ENCODE measurements around the gene ZNF605. TPM values are rescaled to one million over a fixed set of nuclear protein-coding genes. Genes with fewer than 3 reads are reported as not detected.
"Not testable (repeated sequence)": the region's sequence is repeated elsewhere in the genome, so short reads cannot be mapped to it uniquely, and the experiment has no call there.

ZNF605 gene
- total RNA-seq, 4 donors from 2014 or later: 22.6 to 26.1 (median 24.1) TPM

DNA sequence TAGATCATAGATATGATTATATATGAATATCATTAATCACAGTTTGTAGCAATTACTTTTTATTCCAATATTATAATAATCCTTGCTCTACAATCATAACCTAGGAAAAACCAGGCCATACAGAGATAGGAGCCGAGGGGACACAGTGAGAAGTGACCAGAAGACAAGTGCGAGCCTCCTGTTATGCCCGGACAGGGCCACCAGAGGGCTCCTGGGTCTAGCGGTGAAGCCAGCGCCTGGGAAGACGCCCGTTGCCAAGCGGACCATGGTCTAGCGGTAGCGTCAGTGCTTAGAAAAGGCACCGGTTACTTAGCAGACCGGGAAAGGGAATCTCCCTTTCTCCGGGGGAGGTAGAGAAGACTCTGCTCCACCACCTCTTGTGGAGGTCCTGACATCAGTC lies 20.8 kb upstream of the ZNF605 start:
- H3K4me1 ChIP-seq; H3K9me3 ChIP-seq; intact Hi-C loops (cut with DNase I); H3K27me3 ChIP-seq; H3K27ac ChIP-seq; H3K4me3 ChIP-seq (replicated peaks in 1 of 3); H3K36me3 ChIP-seq: not testable (repeated sequence)
- 25 to 40% methylated on average over 13 of the region's 13 CpGs for WGBS, 2 donors
- peak; percentile 78 to 79 for DNase-seq
- peak in 5 of 6 experiments; percentile 27 to 71 (median 54) for TF ChIP-seq CTCF (IDR thresholded peaks at IDR 0.05)

GRCh38 chr12:132972374-132972773 lies 16.3 kb upstream of the ZNF605 start:
- Histone ChIP-seq H3K4me3 (replicated peaks in 1 of 3) (no peak overlapping the region), H3K9me3 (no peaks in the 10 kb centered on the region), H3K36me3 (no peaks in the 10 kb centered on the region), H3K27me3 (no peaks in the 10 kb centered on the region), H3K27ac (no peak overlapping the region), H3K4me1 (no peaks in the 10 kb centered on the region)
- DNase-seq: no peak
- no peak for TF ChIP-seq CTCF (IDR thresholded peaks at IDR 0.05)
- no peak for TF ChIP-seq POLR2A (IDR thresholded peaks at IDR 0.05)
- intact Hi-C loops (cut with DNase I): no loop called here
- 73 to 82% methylated on average over 1 of the region's 1 CpG for WGBS, 2 donors

GRCh38 chr12:132967736-132968135 lies 11.6 kb upstream of the ZNF605 start:
- 94 to 98% methylated on average over 14 to 18 of the region's 21 CpGs for WGBS, 2 donors
- H3K4me3 ChIP-seq (replicated peaks in 1 of 3): no peak overlapping the region
- DNase-seq: no peak
- no peaks in the 10 kb centered on the region for H3K36me3 ChIP-seq
- no peak for TF ChIP-seq POLR2A (IDR thresholded peaks at IDR 0.05)
- TF ChIP-seq CTCF (IDR thresholded peaks at IDR 0.05): no peak
- no peak overlapping the region for H3K27ac ChIP-seq
- intact Hi-C loops (cut with DNase I): no loop called here
- H3K9me3 ChIP-seq: no peaks in the 10 kb centered on the region
- no peaks in the 10 kb centered on the region for H3K4me1 ChIP-seq
- no peaks in the 10 kb centered on the region for H3K27me3 ChIP-seq

GRCh38 chr12:132966676-132967415 lies 10.7 kb upstream of the ZNF605 start:
- 92% methylated on average over 8 of the region's 12 CpGs for WGBS, 2 donors

More at GRCh38 chr12:132966676-132967415, 10.7 kb upstream of the ZNF605 start:
- DNase-seq: no peak
- Histone ChIP-seq H3K4me1 (no peaks in the 10 kb centered on the region), H3K27ac (no peak overlapping the region), H3K9me3 (no peaks in the 10 kb centered on the region), H3K4me3 (replicated peaks in 1 of 3) (no peak overlapping the region), H3K27me3 (no peaks in the 10 kb centered on the region), H3K36me3 (no peaks in the 10 kb centered on the region)
- intact Hi-C loops (cut with DNase I): no loop called here
- TF ChIP-seq POLR2A (IDR thresholded peaks at IDR 0.05) (no peak), CTCF (IDR thresholded peaks at IDR 0.05) (no peak)

All from thyroid gland (tissue), 4 donors.